Tibial nerve (tissue), 4 donors: ENCODE results near the gene EMC9. TPM values are rescaled to one million over a fixed set of nuclear protein-coding genes. Genes with fewer than 3 reads are reported as not detected.

Source experiments
- DNase-seq, 2 donors: peaks; one replicate each; pipeline ENCODE4 v3.0.0-alpha.2; 2019; ENCODE audit warnings: low spot score in 2 of 2
- H3K27ac ChIP-seq, 4 donors: fragments of 200-600 bp; sonication (generic) in 3 of 4; one replicate each; pipeline ENCODE4 v1.5.1; 2017 to 2019; ENCODE audit warnings: mild to moderate bottlenecking in 1 of 4
- H3K27me3 ChIP-seq, 2 donors: fragments of 200-600 bp; sonication (generic) in 1 of 2; one replicate each; pipeline versions ENCODE4 v1.5.1 to v1.6.0; 2017 to 2019
- H3K36me3 ChIP-seq, 3 donors: fragments of 200-600 bp; sonication (generic); one replicate each; pipeline ENCODE4 v1.5.1; 2018 to 2019
- H3K4me1 ChIP-seq, 4 donors: fragments of 200-600 bp; sonication (generic) in 3 of 4; one replicate each; pipeline ENCODE4 v1.5.1; 2017 to 2019
- H3K4me3 ChIP-seq, 4 donors: fragments of 200-600 bp; sonication (generic) in 3 of 4; one replicate each; pipeline ENCODE4 v1.5.1; 2017 to 2019; ENCODE audit warnings: mild to moderate bottlenecking in 1 of 4, moderate library complexity in 1 of 4
- H3K9me3 ChIP-seq, 4 donors: fragments of 200-600 bp; sonication (generic) in 3 of 4; one replicate each; pipeline ENCODE4 v1.5.1; 2017 to 2019
- CTCF ChIP-seq, 5 experiments: fragments of 200-600 bp in 3 of 5; fragments of 450-650 bp in 2 of 5; sonication (generic) in 3 of 5; IDR thresholded peaks; one replicate each; pipeline ENCODE4 v1.5.1; 2016 to 2019; ENCODE audit warnings: antibody characterized with exemption in 5 of 5, mild to moderate bottlenecking in 3 of 5, moderate library complexity in 2 of 5
- EP300 ChIP-seq, 2 donors: sonication (generic); formaldehyde crosslinking; IDR thresholded peaks; one replicate each; pipeline ENCODE4 v1.6.1; 2017; ENCODE audit warnings: antibody characterized with exemption in 2 of 2, mild to moderate bottlenecking in 1 of 2
- POLR2A ChIP-seq, 2 donors: fragments of 450-650 bp; IDR thresholded peaks; one replicate each; pipeline ENCODE4 v1.6.1; 2017; ENCODE audit warnings: antibody characterized with exemption in 2 of 2, mild to moderate bottlenecking in 2 of 2, moderate library complexity in 2 of 2
- WGBS, 2 donors: methylation state at CpG; one replicate each; pipeline ENCODE4 v1.1.5; 2018; 5-methylcytosine and 5-hydroxymethylcytosine counted together
- total RNA-seq, 4 donors: library from RNA; depleted of rRNA; stranded (reverse); fragments of >200 nt; gene quantifications; one replicate each; pipeline ENCODE4 v1.1.0, GENCODE V29; 2016

Gene EMC9
- total RNA-seq, 4 donors from 2014 or later, result 9.2 to 22.7 (median 14.4) TPM

- TF ChIP-seq CTCF (IDR thresholded peaks at IDR 0.05) (no peak), POLR2A (IDR thresholded peaks at IDR 0.05) (no peak)
- whole genome bisulfite sequencing, 2 donors, result 92% methylated on average over 14 of the region's 14 CpGs
- H3K27ac ChIP-seq, result peak overlapping the region in 2 of 4 donors; percentile 89 to 92
- H3K4me1 ChIP-seq, result peaks cover 0 to 16% (median 4%) of the 10 kb centered on the region in 4 donors
- no peaks in the 10 kb centered on the region for H3K9me3 ChIP-seq
- H3K4me3 ChIP-seq, result no peak overlapping the region
- no peaks in the 10 kb centered on the region for H3K27me3 ChIP-seq
- DNase-seq, result no peak
- peaks cover 0 to 99% (median 0%) of the 10 kb centered on the region in 3 donors for H3K36me3 ChIP-seq
Observed at GRCh38 chr14:24177891-24178290, 36.5 kb upstream of the EMC9 start.

GRCh38 chr14:24177041-24177825 is 35.8 kb upstream of the EMC9 start:
- H3K4me1 ChIP-seq, result peaks cover 0 to 18% (median 6%) of the 10 kb centered on the region in 4 donors
- H3K9me3 ChIP-seq, result no peaks in the 10 kb centered on the region
- DNase-seq, result no peak
- WGBS, 2 donors, result 85 to 86% methylated on average over 12 of the region's 12 CpGs
- H3K27ac ChIP-seq, result peak overlapping the region in 2 of 4 donors; percentile 72 to 92
- peaks cover 0 to 92% (median 0%) of the 10 kb centered on the region in 3 donors for H3K36me3 ChIP-seq
- no peaks in the 10 kb centered on the region for H3K27me3 ChIP-seq
- TF ChIP-seq CTCF (IDR thresholded peaks at IDR 0.05), result no peak
- TF ChIP-seq POLR2A (IDR thresholded peaks at IDR 0.05), result no peak
- TF ChIP-seq EP300 (IDR thresholded peaks at IDR 0.05), result no peak
- no peak overlapping the region for H3K4me3 ChIP-seq

- WGBS, 2 donors, result 94 to 95% methylated on average over 5 of the region's 5 CpGs
- peaks cover 0 to 24% (median 6%) of the 10 kb centered on the region in 4 donors for H3K4me1 ChIP-seq
- no peak overlapping the region for H3K4me3 ChIP-seq
- no peak for TF ChIP-seq EP300 (IDR thresholded peaks at IDR 0.05)
- no peak for TF ChIP-seq POLR2A (IDR thresholded peaks at IDR 0.05)
- TF ChIP-seq CTCF (IDR thresholded peaks at IDR 0.05), result no peak
- no peaks in the 10 kb centered on the region for H3K9me3 ChIP-seq
- H3K27me3 ChIP-seq, result no peaks in the 10 kb centered on the region
- H3K36me3 ChIP-seq, result peaks cover 0 to 86% (median 0%) of the 10 kb centered on the region in 3 donors
- peak overlapping the region in 1 of 4 donors; percentile 72 for H3K27ac ChIP-seq
- no peak for DNase-seq
Observed at GRCh38 chr14:24176599-24176998, 35.2 kb upstream of the EMC9 start.

DNA sequence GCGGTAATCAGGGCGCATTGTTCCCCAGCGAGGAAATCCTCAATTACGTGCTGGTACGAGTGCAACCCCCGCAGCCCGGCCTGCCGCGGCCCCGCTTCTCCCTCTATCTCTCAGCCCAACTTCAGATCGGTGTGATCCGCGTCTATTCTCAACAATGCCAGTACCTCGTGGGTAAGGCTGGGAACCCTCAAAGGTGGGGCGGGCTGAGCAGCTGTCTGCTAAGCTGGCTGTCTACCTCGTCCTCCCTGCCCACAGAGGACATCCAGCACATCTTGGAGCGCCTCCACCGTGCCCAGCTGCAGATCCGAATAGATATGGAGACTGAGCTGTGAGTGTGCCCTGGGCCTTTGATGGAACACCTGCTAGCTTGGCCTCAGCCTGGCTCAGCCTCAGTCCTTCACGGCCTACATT is 31.5 kb upstream of the EMC9 start:
- 62 to 71% methylated on average over 20 of the region's 20 CpGs for WGBS, 2 donors
- Histone ChIP-seq H3K9me3 (no peaks in the 10 kb centered on the region), H3K36me3 (peaks cover 0 to 69% (median 0%) of the 10 kb centered on the region in 3 donors), H3K4me1 (peaks cover 0 to 14% (median 2%) of the 10 kb centered on the region in 4 donors), H3K4me3 (peak overlapping the region in 2 of 4 donors; percentile 45 to 48), H3K27me3 (no peaks in the 10 kb centered on the region), H3K27ac (peak overlapping the region in 3 of 4 donors; percentile 52 to 77 (median 75))
- TF ChIP-seq CTCF (IDR thresholded peaks at IDR 0.05) (no peak), EP300 (IDR thresholded peaks at IDR 0.05) (no peak), POLR2A (IDR thresholded peaks at IDR 0.05) (no peak)
- no peak for DNase-seq

DNA sequence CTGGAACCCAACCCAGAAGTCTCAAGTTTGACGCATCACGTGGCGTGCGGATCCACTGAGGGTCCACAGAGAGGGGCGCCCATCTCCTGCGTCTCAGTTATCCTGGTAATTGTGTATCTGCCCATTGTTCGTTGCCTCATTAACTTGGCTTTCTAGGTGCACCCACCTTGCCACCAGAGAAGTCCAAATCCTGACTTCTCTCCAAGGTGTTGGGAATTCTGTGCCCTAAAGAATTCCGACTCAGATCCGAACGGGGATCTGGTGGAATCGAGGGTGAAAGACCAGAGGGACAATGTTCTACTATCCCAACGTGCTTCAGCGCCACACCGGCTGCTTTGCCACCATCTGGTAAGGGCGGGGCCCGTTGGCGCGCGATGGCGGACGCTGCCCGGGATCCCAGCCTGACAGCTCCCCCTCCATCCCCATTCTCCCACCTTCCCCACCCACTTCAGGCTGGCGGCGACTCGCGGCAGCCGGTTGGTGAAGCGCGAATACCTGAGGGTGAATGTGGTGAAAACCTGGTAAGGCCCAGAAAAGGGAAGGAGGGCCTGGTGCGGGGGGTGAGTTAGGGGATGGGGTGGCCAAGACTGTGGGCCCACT is 31.0 kb upstream of the EMC9 start:
- Histone ChIP-seq H3K27me3 (no peaks in the 10 kb centered on the region), H3K4me1 (peaks cover 0 to 14% (median 2%) of the 10 kb centered on the region in 4 donors), H3K4me3 (peak overlapping the region; percentile 38 to 48 (median 46)), H3K27ac (peak overlapping the region; percentile 49 to 77 (median 64)), H3K36me3 (peaks cover 0 to 69% (median 0%) of the 10 kb centered on the region in 3 donors), H3K9me3 (no peaks in the 10 kb centered on the region)
- TF ChIP-seq CTCF (IDR thresholded peaks at IDR 0.05), result no peak
- no peak for TF ChIP-seq EP300 (IDR thresholded peaks at IDR 0.05)
- TF ChIP-seq POLR2A (IDR thresholded peaks at IDR 0.05), result no peak
- DNase-seq, result no peak
- WGBS, 2 donors, result 30 to 40% methylated on average over 30 of the region's 30 CpGs
